GM12878 (cell line): Measurements from ENCODE around the gene ZCCHC8. TPM values are rescaled to one million over a fixed set of nuclear protein-coding genes. Genes with fewer than 3 reads are reported as not detected.

ENCODE experiments used
- ATAC-seq: fragments of 200-7000 bp; cut with Tn5 transposase; 3 replicates; pipeline ENCODE4 v1.9.1; 2020; ENCODE audit warnings: mild to moderate bottlenecking, moderate library complexity
- BruUV-seq: library from RNA; stranded (reverse); fragments of 400-500 nt; replicated peaks from 2 replicates; lab custom pipeline; 2021; lab: Mats Ljungman, UMichigan
- CTCF ChIA-PET: fragments of 300-600 bp; sonication (Branson Sonifier 250); formaldehyde crosslinking; extraction: SDS; loops from one replicate; lab custom pipeline; 2021; ENCODE audit warnings: inconsistent platforms; lab: Yijun Ruan, JAX
- POLR2A ChIA-PET: fragments of 350-600 bp; formaldehyde crosslinking; extraction: SDS; loops from one replicate; lab custom pipeline; 2021; ENCODE audit warnings: inconsistent platforms; lab: Charles Lee
- RAD21 ChIA-PET: fragments of 300-600 bp; sonication (Branson Sonifier 250); formaldehyde crosslinking; loops from one replicate; lab custom pipeline; 2023; ENCODE audit warnings: antibody characterized with exemption; ENCODE audit not compliant: unreplicated experiment; lab: Charles Lee
- SMC1A ChIA-PET: fragments of 300-600 bp; sonication (Branson Sonifier 250); formaldehyde crosslinking; loops from one replicate; lab custom pipeline; 2023; ENCODE audit not compliant: unreplicated experiment, uncharacterized antibody; lab: Charles Lee
- DNase-seq: peaks from one replicate; pipeline ENCODE4 v3.0.0-alpha.2; 2011; ENCODE audit warnings: low read depth, low spot score
- FAIRE-seq: peaks from 3 replicates; lab custom pipeline; 2011; peaks lifted over from hg19 to GRCh38; lab: Jason Lieb, UNC
- H2AFZ ChIP-seq: 2 replicates; pipeline ENCODE4 v1.6.0; 2011; ENCODE audit warnings: low read depth, low read length, control low read depth; ENCODE audit not compliant: control insufficient read depth
- H3K27ac ChIP-seq: 2 replicates; pipeline ENCODE4 v1.5.1; 2011; ENCODE audit warnings: control low read depth; ENCODE audit not compliant: control insufficient read depth, insufficient read depth
- H3K27me3 ChIP-seq, 2 experiments: replicated peaks in 1 of 2; 2 replicates each; pipeline versions ENCODE4 v1.6.0 to v1.6.1; 2011; ENCODE audit warnings: low read length in 1 of 2; ENCODE audit not compliant: control insufficient read depth in 2 of 2, insufficient read depth in 2 of 2
- H3K36me3 ChIP-seq, 2 experiments: 2 replicates each; pipeline ENCODE4 v1.5.1; 2011; ENCODE audit warnings: low read length in 1 of 2; ENCODE audit not compliant: control insufficient read depth in 2 of 2, insufficient read depth in 2 of 2
- H3K4me1 ChIP-seq: 2 replicates; pipeline ENCODE4 v1.6.1; 2011; ENCODE audit warnings: mild to moderate bottlenecking, low read length, moderate library complexity, mixed read lengths; ENCODE audit not compliant: control insufficient read depth, insufficient read depth
- H3K4me2 ChIP-seq: 2 replicates; pipeline ENCODE4 v1.6.0; 2011; ENCODE audit warnings: control low read depth; ENCODE audit not compliant: control insufficient read depth, insufficient read depth
- H3K4me3 ChIP-seq: fragments of 200-600 bp; sonication (generic); 2 replicates; pipeline ENCODE4 v1.5.1; 2016
- H3K79me2 ChIP-seq: 2 replicates; pipeline ENCODE4 v1.6.0; 2011; ENCODE audit warnings: low read length; ENCODE audit not compliant: control insufficient read depth, insufficient read depth
- H3K9ac ChIP-seq: 2 replicates; pipeline ENCODE4 v1.8.0; 2011; ENCODE audit warnings: low read length, control low read depth, mixed read lengths; ENCODE audit not compliant: control insufficient read depth, insufficient read depth
- H3K9me3 ChIP-seq: replicated peaks from 3 replicates; pipeline ENCODE4 v1.5.1; 2011; ENCODE audit warnings: mild to moderate bottlenecking, low read length; ENCODE audit not compliant: control insufficient read depth, insufficient read depth
- H4K20me1 ChIP-seq: 2 replicates; pipeline ENCODE4 v1.6.0; 2011; ENCODE audit not compliant: control insufficient read depth, insufficient read depth
- BRCA1 ChIP-seq: IDR thresholded peaks from 2 replicates; pipeline ENCODE4 v1.6.1; 2011; ENCODE audit warnings: low read depth, low read length, improper control_type of control experiment
- CBX3 ChIP-seq: fragments of 200-600 bp; sonication (generic); IDR thresholded peaks from 2 replicates; pipeline ENCODE4 v1.6.1; 2016; ENCODE audit warnings: low read depth, borderline replicate concordance
- DPF2 ChIP-seq: fragments of 450-650 bp; IDR thresholded peaks from 2 replicates; pipeline ENCODE4 v1.6.1; 2017; ENCODE audit warnings: mild to moderate bottlenecking
- FOXM1 ChIP-seq: IDR thresholded peaks from 2 replicates; pipeline ENCODE4 v1.6.1; 2012; ENCODE audit warnings: low read depth, mild to moderate bottlenecking, inconsistent platforms, low read length, moderate library complexity
- GATAD2B ChIP-seq: fragments of 450-650 bp; conservative IDR thresholded peaks from 2 replicates; pipeline ENCODE4 v1.6.1; 2017; ENCODE audit warnings: low read depth, mild to moderate bottlenecking, moderate library complexity
- HDAC2 ChIP-seq: fragments of 200-600 bp; sonication (generic); IDR thresholded peaks from 2 replicates; pipeline ENCODE4 v1.6.1; 2017
- IKZF1 ChIP-seq: fragments of 450-650 bp; conservative IDR thresholded peaks from 2 replicates; pipeline ENCODE4 v1.6.1; 2017; ENCODE audit warnings: antibody characterized with exemption, mild to moderate bottlenecking
- MTA3 ChIP-seq: IDR thresholded peaks from 2 replicates; pipeline ENCODE4 v1.6.1; 2012; ENCODE audit warnings: low read length, inconsistent platforms, borderline replicate concordance
- NBN ChIP-seq: fragments of 450-650 bp; IDR thresholded peaks from 2 replicates; pipeline ENCODE4 v1.6.1; 2016
- NFYB ChIP-seq: IDR thresholded peaks from 2 replicates; pipeline ENCODE4 v1.6.1; 2011; ENCODE audit warnings: low read depth, mild to moderate bottlenecking, low read length, improper control_type of control experiment, moderate library complexity; ENCODE audit not compliant: insufficient read depth
- NR2C1 ChIP-seq: fragments of 450-650 bp; IDR thresholded peaks from 2 replicates; pipeline ENCODE4 v1.6.1; 2017; ENCODE audit warnings: antibody characterized with exemption, mild to moderate bottlenecking, moderate library complexity
- PAX8 ChIP-seq: fragments of 450-650 bp; IDR thresholded peaks from 2 replicates; pipeline ENCODE4 v1.6.1; 2017; ENCODE audit warnings: mild to moderate bottlenecking, moderate library complexity
- POLR2A ChIP-seq: IDR thresholded peaks from 2 replicates; pipeline ENCODE4 v1.6.1; 2011; ENCODE audit warnings: low read depth, mild to moderate bottlenecking, low read length
- RAD21 ChIP-seq: IDR thresholded peaks from 2 replicates; pipeline ENCODE4 v1.6.1; 2011; ENCODE audit warnings: mild to moderate bottlenecking, low read depth, low read length, moderate library complexity; ENCODE audit not compliant: insufficient read depth
- RAD51 ChIP-seq: fragments of 450-650 bp; IDR thresholded peaks from 2 replicates; pipeline ENCODE4 v1.6.1; 2016; ENCODE audit warnings: moderate library complexity, mild to moderate bottlenecking, inconsistent platforms
- RCOR1 ChIP-seq: conservative IDR thresholded peaks from 2 replicates; pipeline ENCODE4 v1.6.1; 2012; ENCODE audit warnings: low read depth, low read length, improper control_type of control experiment
- SREBF2 ChIP-seq: IDR thresholded peaks from 2 replicates; pipeline ENCODE4 v1.6.1; 2012; ENCODE audit warnings: mild to moderate bottlenecking, low read length
- SRF ChIP-seq, 2 experiments: IDR thresholded peaks; 2 replicates each; pipeline ENCODE4 v1.6.1; 2011; ENCODE audit warnings: low read depth in 2 of 2, low read length in 2 of 2, mild to moderate bottlenecking in 1 of 2, moderate library complexity in 1 of 2
- TAF1 ChIP-seq: IDR thresholded peaks from 2 replicates; pipeline ENCODE4 v1.6.1; 2011; ENCODE audit warnings: mild to moderate bottlenecking, low read depth, low read length, borderline replicate concordance
- ZBED1 ChIP-seq: IDR thresholded peaks from 2 replicates; pipeline ENCODE4 v1.6.1; 2016; ENCODE audit warnings: borderline replicate concordance
- ZZZ3 ChIP-seq: IDR thresholded peaks from 2 replicates; pipeline ENCODE4 v1.6.1; 2011; ENCODE audit warnings: low read depth; ENCODE audit not compliant: control insufficient read depth, insufficient read length
- WGBS: methylation state at CpG from one replicate; pipeline ENCODE4 v1.1.6; 2016; ENCODE audit warnings: low lambda C conversion rate; ENCODE audit not compliant: insufficient replicate concordance, insufficient coverage; ENCODE audit errors: missing lambda C conversion rate; 5-methylcytosine and 5-hydroxymethylcytosine counted together
- in situ Hi-C: fragments of 300-500 bp; cut with MboI; formaldehyde crosslinking; loops from 9 replicates; pipeline ENCODE4 v1.14.3; 2018; ENCODE audit warnings: mixed read lengths
- intact Hi-C: fragments of 100-400 bp; cut with micrococcal nuclease; formaldehyde crosslinking; loops from one replicate; pipeline ENCODE4 v1.14.2; 2022; ENCODE audit not compliant: unreplicated experiment
- polyA plus RNA-seq, 11 experiments: library from polyadenylated mRNA; depleted of rRNA in 4 of 11; unstranded in 6 of 11; stranded (reverse) in 5 of 11; fragments of >200 nt; fragmentation: Nextera tagmentation in 4 of 11; fragmentation: Illumina TruSeq in 1 of 11; extraction: Ambion mirVana in 4 of 11; extraction: Trizol in 1 of 11; gene quantifications; 1 replicate in 1 of 11; 2 replicates in 10 of 11; pipeline versions ENCODE4 v1.2.1 to v1.2.3, GENCODE V29; 2011 to 2016; ENCODE audit warnings: inconsistent platforms in 2 of 11, missing spikeins in 2 of 11, low read depth in 1 of 11
- total RNA-seq, 4 experiments: library from RNA; depleted of rRNA in 3 of 4; stranded (reverse); fragments of >200 nt in 3 of 4; fragmentation: Illumina TruSeq in 1 of 4; extraction: Trizol in 1 of 4; gene quantifications; 2 replicates each; pipeline versions ENCODE4 v1.2.1 to v1.2.3, GENCODE V29; 2013 to 2021
- TF ChIP-seq, protein P1 (sequence below): fragments of 450-650 bp; conservative IDR thresholded peaks from 2 replicates; pipeline ENCODE4 v1.6.1; 2017; ENCODE audit warnings: mild to moderate bottlenecking, moderate library complexity
- TF ChIP-seq, protein P2 (sequence below): fragments of 150-350 bp; IDR thresholded peaks from 2 replicates; pipeline ENCODE4 v1.6.1; 2014; ENCODE audit warnings: mild to moderate bottlenecking, low read depth, low read length

Gene ZCCHC8
- total and polyA plus RNA-seq, 10 of the 15 experiments (the other 5 are each of a cell fraction or from before 2014, with no cell fraction given): 8.8 to 34.8 (median 21.7) TPM

DNA sequence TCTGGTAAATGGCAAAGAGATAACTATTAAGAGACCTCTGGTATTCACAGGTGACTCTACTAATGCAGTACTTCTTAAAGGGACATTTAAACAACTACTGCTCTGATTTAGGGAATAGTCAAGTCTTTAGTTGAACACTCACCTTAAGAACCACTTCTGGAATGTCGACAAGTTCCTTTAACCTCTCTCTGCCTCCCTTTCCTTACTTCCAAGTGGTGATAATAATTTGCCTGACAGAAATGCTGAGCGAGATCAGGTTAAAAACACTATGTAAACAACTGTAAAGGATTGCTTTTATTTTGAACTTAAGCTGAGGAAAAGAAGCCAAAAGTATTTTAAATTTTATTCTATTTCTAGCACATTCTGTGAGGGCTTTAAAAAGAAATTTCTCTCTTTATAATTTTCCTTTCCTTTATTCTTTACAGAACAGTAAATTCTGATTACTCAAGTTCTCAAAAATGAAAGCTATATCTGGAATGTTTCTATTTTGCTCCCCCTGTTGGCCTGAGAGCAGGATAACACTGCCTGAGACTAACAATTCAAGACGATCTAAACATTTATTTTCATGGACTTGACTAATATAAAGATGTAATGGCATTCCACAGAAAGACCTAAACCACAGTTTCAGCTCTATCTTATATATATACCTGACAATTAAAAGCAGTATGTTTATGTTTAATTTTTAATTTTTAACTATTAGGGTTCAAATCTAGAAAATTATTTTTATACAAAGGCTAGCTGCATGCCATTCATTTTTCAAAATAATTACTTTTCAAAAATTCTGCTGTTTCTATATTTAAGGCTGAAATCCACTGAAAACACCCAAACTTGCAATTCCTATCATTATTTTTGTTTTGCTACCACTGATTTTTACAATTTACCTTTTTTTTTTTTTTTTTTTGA is 29.2 kb downstream of the ZCCHC8 start:
- Histone ChIP-seq H3K4me1 (peaks cover 24% of the 10 kb centered on the region), H3K9ac (no peak overlapping the region), H3K9me3 (no peaks in the 10 kb centered on the region), H3K79me2 (no peaks in the 10 kb centered on the region), H4K20me1 (no peaks in the 10 kb centered on the region), H3K4me3 (no peak overlapping the region), H3K4me2 (no peak overlapping the region), H2AFZ (no peak overlapping the region), H3K27ac (no peak overlapping the region), H3K36me3 (peaks cover 8 to 21% of the 10 kb centered on the region in 2 experiments), H3K27me3 (no peaks in the 10 kb centered on the region)
- ChIA-PET POLR2A (interaction anchor here (1.0 kb wide), 1 partner anchor 78 kb away, joined by 4 read pairs; no protein-coding TSS in a partner anchor), RAD21 (interaction anchor here (0.7 to 6.3 kb wide), 10 partner anchors 27 to 282 kb away, joined by 3 to 113 read pairs (median 6); partner anchors contain the start of genes CLIP1 and ZCCHC8), SMC1A (interaction anchor here (0.6 to 5.4 kb wide), 24 partner anchors 9 to 153 kb away, joined by 3 to 147 read pairs (median 4); partner anchors contain the start of genes CLIP1, KNTC1, RSRC2 and ZCCHC8), CTCF (interaction anchor here (0.6 to 7.6 kb wide), 42 partner anchors 9 to 840 kb away, joined by 3 to 246 read pairs (median 4); partner anchors contain the start of gene CLIP1)
- intact Hi-C loops: loop anchor here (1.0 kb wide), 1 partner anchor 72 kb away; no protein-coding TSS in a partner anchor
- ATAC-seq: peak; percentile 69
- in situ Hi-C loops: no loop called here
- no peak for FAIRE-seq
- BruUV-seq: no TSS peak
- DNase-seq: no peak
- WGBS: 63% methylated on average over 3 of the region's 3 CpGs
- TF ChIP-seq ZZZ3 (no peak), SRF (IDR thresholded peaks at IDR 0.05; ENCODE audit: low read depth in 2 of 2, low read length in 2 of 2) (no peak), TAF1 (no peak), SREBF2 (no peak), RCOR1 (no peak), CBX3 (no peak), RAD51 (no peak), HDAC2 (no peak), POLR2A (no peak), BRCA1 (no peak), RAD21 (peak; percentile 83), PAX8 (no peak), GATAD2B (no peak), NR2C1 (no peak), ZBED1 (no peak), MTA3 (no peak), NBN (no peak), FOXM1 (0 out of 2 replicates have a peak, but pooled peaks have one; percentile 20), DPF2 (no peak), IKZF1 (no peak), NFYB (no peak)
- TF ChIP-seq, protein P1, sequence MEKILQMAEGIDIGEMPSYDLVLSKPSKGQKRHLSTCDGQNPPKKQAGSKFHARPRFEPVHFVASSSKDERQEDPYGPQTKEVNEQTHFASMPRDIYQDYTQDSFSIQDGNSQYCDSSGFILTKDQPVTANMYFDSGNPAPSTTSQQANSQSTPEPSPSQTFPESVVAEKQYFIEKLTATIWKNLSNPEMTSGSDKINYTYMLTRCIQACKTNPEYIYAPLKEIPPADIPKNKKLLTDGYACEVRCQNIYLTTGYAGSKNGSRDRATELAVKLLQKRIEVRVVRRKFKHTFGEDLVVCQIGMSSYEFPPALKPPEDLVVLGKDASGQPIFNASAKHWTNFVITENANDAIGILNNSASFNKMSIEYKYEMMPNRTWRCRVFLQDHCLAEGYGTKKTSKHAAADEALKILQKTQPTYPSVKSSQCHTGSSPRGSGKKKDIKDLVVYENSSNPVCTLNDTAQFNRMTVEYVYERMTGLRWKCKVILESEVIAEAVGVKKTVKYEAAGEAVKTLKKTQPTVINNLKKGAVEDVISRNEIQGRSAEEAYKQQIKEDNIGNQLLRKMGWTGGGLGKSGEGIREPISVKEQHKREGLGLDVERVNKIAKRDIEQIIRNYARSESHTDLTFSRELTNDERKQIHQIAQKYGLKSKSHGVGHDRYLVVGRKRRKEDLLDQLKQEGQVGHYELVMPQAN: no peak
- TF ChIP-seq, protein P2, sequence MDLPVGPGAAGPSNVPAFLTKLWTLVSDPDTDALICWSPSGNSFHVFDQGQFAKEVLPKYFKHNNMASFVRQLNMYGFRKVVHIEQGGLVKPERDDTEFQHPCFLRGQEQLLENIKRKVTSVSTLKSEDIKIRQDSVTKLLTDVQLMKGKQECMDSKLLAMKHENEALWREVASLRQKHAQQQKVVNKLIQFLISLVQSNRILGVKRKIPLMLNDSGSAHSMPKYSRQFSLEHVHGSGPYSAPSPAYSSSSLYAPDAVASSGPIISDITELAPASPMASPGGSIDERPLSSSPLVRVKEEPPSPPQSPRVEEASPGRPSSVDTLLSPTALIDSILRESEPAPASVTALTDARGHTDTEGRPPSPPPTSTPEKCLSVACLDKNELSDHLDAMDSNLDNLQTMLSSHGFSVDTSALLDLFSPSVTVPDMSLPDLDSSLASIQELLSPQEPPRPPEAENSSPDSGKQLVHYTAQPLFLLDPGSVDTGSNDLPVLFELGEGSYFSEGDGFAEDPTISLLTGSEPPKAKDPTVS: no peak
